Measurements from ENCODE around the gene FAU. TPM values are rescaled to one million over a fixed set of nuclear protein-coding genes. Genes with fewer than 3 reads are reported as not detected.

The FAU gene
- total RNA-seq, 1 donor from 2014 or later, result 1,041 TPM

- no peak for DNase-seq (ENCODE audit: low read depth)
- H3K4me3 ChIP-seq (ENCODE audit: low read depth, low read length), result no peak overlapping the region
- TF ChIP-seq CTCF (conservative IDR thresholded peaks at IDR 0.05; ENCODE audit: low read depth, low read length), result no peak
These were observed 9.9 kb upstream of the FAU start for GRCh38 chr11:65131895-65132237.

GRCh38 chr11:65131417-65131776, 9.5 kb upstream of the FAU start:
- DNase-seq (ENCODE audit: low read depth), result no peak
- H3K4me3 ChIP-seq (ENCODE audit: low read depth, low read length), result no peak overlapping the region
- no peak for TF ChIP-seq CTCF (conservative IDR thresholded peaks at IDR 0.05; ENCODE audit: low read depth, low read length)

- no peak overlapping the region for H3K4me3 ChIP-seq (ENCODE audit: low read depth, low read length)
- TF ChIP-seq CTCF (conservative IDR thresholded peaks at IDR 0.05; ENCODE audit: low read depth, low read length), result no peak
- DNase-seq (ENCODE audit: low read depth), result no peak
These were observed 8.9 kb upstream of the FAU start for GRCh38 chr11:65130631-65131416.

- no peak overlapping the region for H3K4me3 ChIP-seq (ENCODE audit: low read depth, low read length)
- DNase-seq (ENCODE audit: low read depth), result no peak
- no peak for TF ChIP-seq CTCF (conservative IDR thresholded peaks at IDR 0.05; ENCODE audit: low read depth, low read length)
These were observed 7.9 kb upstream of the FAU start for GRCh38 chr11:65129649-65130441.

- TF ChIP-seq CTCF (conservative IDR thresholded peaks at IDR 0.05; ENCODE audit: low read depth, low read length), result no peak
- DNase-seq (ENCODE audit: low read depth), result no peak
- no peak overlapping the region for H3K4me3 ChIP-seq (ENCODE audit: low read depth, low read length)
These were observed 6.5 kb upstream of the FAU start for GRCh38 chr11:65128182-65129145.

GRCh38 chr11:65127473-65128181, 5.7 kb upstream of the FAU start:
- no peak overlapping the region for H3K4me3 ChIP-seq (ENCODE audit: low read depth, low read length)
- DNase-seq (ENCODE audit: low read depth), result no peak
- TF ChIP-seq CTCF (conservative IDR thresholded peaks at IDR 0.05; ENCODE audit: low read depth, low read length), result no peak

Measured in epithelial cell of proximal tubule (primary cell).